H1 (cell line): ENCODE data around the gene PLXNA3. TPM values are rescaled to one million over a fixed set of nuclear protein-coding genes. Genes with fewer than 3 reads are reported as not detected.

Source experiments
- CTCF ChIA-PET: fragments of 300-600 bp; sonication (Branson Sonifier 250); formaldehyde crosslinking; loops from one replicate; lab custom pipeline; 2021; ENCODE audit not compliant: partially characterized antibody; lab: Charles Lee
- POLR2A ChIA-PET: fragments of 300-600 bp; sonication (Branson Sonifier 250); formaldehyde crosslinking; loops from one replicate; lab custom pipeline; 2021; ENCODE audit warnings: inconsistent platforms; ENCODE audit not compliant: partially characterized antibody; lab: Charles Lee
- DNase-seq, 2 experiments: peaks; one replicate each; pipeline versions ENCODE4 v3.0.0 to v3.0.0-alpha.2; 2010 to 2022; ENCODE audit warnings: low spot score in 2 of 2, low read depth in 1 of 2, mixed read lengths in 1 of 2
- FAIRE-seq: peaks from 2 replicates; lab custom pipeline; 2011; peaks lifted over from hg19 to GRCh38; lab: Jason Lieb, UNC
- H2AFZ ChIP-seq: 2 replicates; pipeline ENCODE4 v1.8.1; 2012; ENCODE audit warnings: low read length, inconsistent platforms
- H2AK5ac ChIP-seq: 2 replicates; pipeline ENCODE4 v1.6.1; 2013; ENCODE audit warnings: low read depth, low read length
- H2BK120ac ChIP-seq: replicated peaks from 2 replicates; pipeline ENCODE3; 2013; ENCODE audit warnings: low read depth, low read length, inconsistent platforms
- H2BK12ac ChIP-seq: 2 replicates; pipeline ENCODE4 v1.6.1; 2013; ENCODE audit warnings: low read depth, low read length
- H2BK15ac ChIP-seq: 2 replicates; pipeline ENCODE4 v1.6.1; 2013; ENCODE audit warnings: low read length
- H2BK20ac ChIP-seq: 2 replicates; pipeline ENCODE4 v1.6.1; 2013; ENCODE audit warnings: low read length
- H2BK5ac ChIP-seq: 2 replicates; pipeline ENCODE4 v1.6.1; 2013; ENCODE audit warnings: low read depth, low read length
- H3K14ac ChIP-seq: 2 replicates; pipeline ENCODE4 v1.6.1; 2013; ENCODE audit warnings: inconsistent platforms; ENCODE audit not compliant: insufficient read length
- H3K18ac ChIP-seq: 2 replicates; pipeline ENCODE4 v1.6.1; 2013; ENCODE audit warnings: low read length; ENCODE audit errors: extremely low read depth
- H3K23ac ChIP-seq: 2 replicates; pipeline ENCODE4 v1.6.1; 2013; ENCODE audit warnings: inconsistent platforms; ENCODE audit not compliant: insufficient read length
- H3K23me2 ChIP-seq: 2 replicates; pipeline ENCODE4 v1.6.1; 2013; ENCODE audit warnings: low read depth, low read length
- H3K27ac ChIP-seq: 2 replicates; pipeline ENCODE4 v1.6.1; 2011; ENCODE audit warnings: low read depth, low read length, inconsistent platforms
- H3K27me3 ChIP-seq, 4 experiments: replicated peaks in 1 of 4; 1 replicate in 1 of 4; 2 replicates in 3 of 4; pipeline versions ENCODE4 v1.6.1 to v1.8.1; 2011 to 2013; ENCODE audit warnings: low read length in 3 of 4, mild to moderate bottlenecking in 3 of 4, inconsistent platforms in 2 of 4, mixed read lengths in 2 of 4, moderate library complexity in 1 of 4; ENCODE audit not compliant: control insufficient read depth in 3 of 4, insufficient read depth in 3 of 4; ENCODE audit errors: extremely low read depth in 1 of 4
- H3K36me3 ChIP-seq, 4 experiments: 2 replicates each; pipeline versions ENCODE4 v1.6.1 to v1.8.1; 2011 to 2013; ENCODE audit warnings: mild to moderate bottlenecking in 4 of 4, low read length in 3 of 4, moderate library complexity in 2 of 4, control low read depth in 1 of 4, inconsistent platforms in 1 of 4; ENCODE audit not compliant: insufficient read depth in 4 of 4, control insufficient read depth in 2 of 4
- H3K4ac ChIP-seq: replicated peaks from 2 replicates; pipeline ENCODE3; 2013; ENCODE audit warnings: low read length, low read depth, mixed read lengths, inconsistent platforms; ENCODE audit not compliant: insufficient read length
- H3K4me1 ChIP-seq, 4 experiments: replicated peaks in 1 of 4; 1 replicate in 1 of 4; 2 replicates in 3 of 4; pipeline versions ENCODE4 v1.6.1 to v1.8.1; 2011 to 2013; ENCODE audit warnings: low read length in 3 of 4, inconsistent platforms in 2 of 4, mixed read lengths in 1 of 4; ENCODE audit not compliant: insufficient read depth in 4 of 4, control insufficient read depth in 3 of 4
- H3K4me2 ChIP-seq, 2 experiments: 2 replicates each; pipeline versions ENCODE4 v1.6.1 to v1.8.1; 2011 to 2013; ENCODE audit warnings: low read depth in 2 of 2, low read length in 2 of 2, control low read depth in 1 of 2, inconsistent platforms in 1 of 2, mild to moderate bottlenecking in 1 of 2; ENCODE audit not compliant: insufficient read depth in 1 of 2
- H3K4me3 ChIP-seq, 4 experiments: fragments of 200-600, 300-600 bp in 1 of 4; sonication (generic), shearing (Covaris generic), sonication (Bioruptor Twin) in 1 of 4; 2 replicates each; pipeline versions ENCODE4 v1.5.1 to v1.8.1; 2011 to 2016; ENCODE audit warnings: low read length in 4 of 4, low read depth in 3 of 4, control low read depth in 2 of 4, inconsistent platforms in 2 of 4, mild to moderate bottlenecking in 2 of 4, mixed read lengths in 1 of 4, moderate library complexity in 1 of 4; ENCODE audit not compliant: insufficient read depth in 2 of 4; ENCODE audit errors: extremely low read depth in 1 of 4
- H3K56ac ChIP-seq: replicated peaks from 2 replicates; pipeline ENCODE3; 2013; ENCODE audit warnings: low read depth, mild to moderate bottlenecking, mixed read lengths, low read length, inconsistent platforms; ENCODE audit not compliant: insufficient read length
- H3K79me1 ChIP-seq: 2 replicates; pipeline ENCODE4 v1.6.1; 2013; ENCODE audit warnings: low read depth, low read length, control low read depth
- H3K79me2 ChIP-seq, 2 experiments: 2 replicates each; pipeline versions ENCODE4 v1.6.1 to v1.8.1; 2012 to 2013; ENCODE audit warnings: low read length in 2 of 2, mild to moderate bottlenecking in 2 of 2, inconsistent platforms in 1 of 2; ENCODE audit not compliant: insufficient read depth in 2 of 2, control insufficient read depth in 1 of 2
- H3K9ac ChIP-seq, 4 experiments: replicated peaks in 1 of 4; 1 replicate in 1 of 4; 2 replicates in 3 of 4; pipeline versions ENCODE4 v1.6.1 to v1.8.1; 2011 to 2013; ENCODE audit warnings: low read depth in 3 of 4, low read length in 3 of 4, control low read depth in 2 of 4, mild to moderate bottlenecking in 2 of 4, moderate library complexity in 2 of 4, inconsistent platforms in 1 of 4; ENCODE audit errors: extremely low read depth in 1 of 4
- H3K9me3 ChIP-seq, 2 experiments: 2 replicates each; pipeline versions ENCODE4 v1.6.1 to v1.8.1; 2012 to 2013; ENCODE audit warnings: mild to moderate bottlenecking in 2 of 2, moderate library complexity in 2 of 2, control low read depth in 1 of 2, inconsistent platforms in 1 of 2, low read depth in 1 of 2, low read length in 1 of 2, mixed read lengths in 1 of 2; ENCODE audit not compliant: insufficient read depth in 2 of 2
- H4K20me1 ChIP-seq, 2 experiments: replicated peaks in 1 of 2; 2 replicates each; pipeline versions ENCODE3 to v1.8.1; 2011 to 2013; ENCODE audit warnings: inconsistent platforms in 2 of 2, low read length in 2 of 2, mild to moderate bottlenecking in 1 of 2; ENCODE audit not compliant: insufficient read depth in 2 of 2, control insufficient read depth in 1 of 2
- H4K5ac ChIP-seq: 2 replicates; pipeline ENCODE4 v1.6.1; 2013; ENCODE audit warnings: low read length, low read depth, mixed read lengths, inconsistent platforms; ENCODE audit not compliant: insufficient read length
- H4K8ac ChIP-seq: 2 replicates; pipeline ENCODE4 v1.8.0; 2013; ENCODE audit warnings: mild to moderate bottlenecking, moderate library complexity, low read length, inconsistent platforms; ENCODE audit not compliant: insufficient read depth; ENCODE audit errors: extremely low read depth
- H4K91ac ChIP-seq: replicated peaks from 2 replicates; pipeline ENCODE3; 2013; ENCODE audit warnings: low read length, mixed read lengths, inconsistent platforms; ENCODE audit not compliant: insufficient read length
- ATF2 ChIP-seq: IDR thresholded peaks from 2 replicates; pipeline ENCODE4 v1.6.1; 2012; ENCODE audit warnings: low read length, inconsistent platforms
- CHD1 ChIP-seq: IDR thresholded peaks from 2 replicates; pipeline ENCODE4 v1.6.1; 2012; ENCODE audit warnings: low read depth, low read length, improper control_type of control experiment
- CHD2 ChIP-seq: IDR thresholded peaks from 2 replicates; pipeline ENCODE4 v1.6.1; 2012; ENCODE audit warnings: low read length, improper control_type of control experiment
- JUN ChIP-seq: IDR thresholded peaks from 2 replicates; pipeline ENCODE4 v1.6.1; 2011; ENCODE audit warnings: low read depth, mild to moderate bottlenecking, improper control_type of control experiment, low read length
- POLR2AphosphoS5 ChIP-seq: IDR thresholded peaks from 2 replicates; pipeline ENCODE4 v1.6.1; 2011; ENCODE audit warnings: low read depth, low read length
- SIX5 ChIP-seq: IDR thresholded peaks from 2 replicates; pipeline ENCODE4 v1.6.1; 2011; ENCODE audit warnings: mild to moderate bottlenecking, low read depth, low read length
- SP1 ChIP-seq: IDR thresholded peaks from 2 replicates; pipeline ENCODE4 v1.6.1; 2011; ENCODE audit warnings: low read depth, low read length
- SP2 ChIP-seq: IDR thresholded peaks from 2 replicates; pipeline ENCODE4 v1.6.1; 2012; ENCODE audit warnings: mild to moderate bottlenecking, low read length, inconsistent platforms
- TAF1 ChIP-seq: IDR thresholded peaks from 2 replicates; pipeline ENCODE4 v1.6.1; 2011; ENCODE audit warnings: mild to moderate bottlenecking, low read depth, low read length
- TAF7 ChIP-seq: optimal IDR thresholded peaks from 2 replicates; pipeline ENCODE3; 2011; ENCODE audit warnings: low read depth, mild to moderate bottlenecking, inconsistent platforms, low read length, moderate library complexity, borderline replicate concordance
- YY1 ChIP-seq: IDR thresholded peaks from 2 replicates; pipeline ENCODE4 v1.6.1; 2011; ENCODE audit warnings: low read depth, mild to moderate bottlenecking, low read length
- WGBS, 2 experiments: shearing (Covaris generic) in 1 of 2; methylation state at CpG; one replicate each; pipeline versions ENCODE4 v1.1.6 to v1.1.7; 2013 to 2015; ENCODE audit warnings: low lambda C conversion rate in 2 of 2, mixed read lengths in 2 of 2, inconsistent platforms in 1 of 2, low coverage in 1 of 2, missing lambda C conversion rate in 1 of 2; ENCODE audit not compliant: insufficient replicate concordance in 2 of 2, insufficient coverage in 1 of 2, insufficient read length in 1 of 2; ENCODE audit errors: extremely low coverage in 1 of 2, missing lambda C conversion rate in 1 of 2; 5-methylcytosine and 5-hydroxymethylcytosine counted together
- polyA plus RNA-seq, 7 experiments: library from polyadenylated mRNA; depleted of rRNA in 3 of 7; stranded (reverse) in 5 of 7; unstranded in 2 of 7; fragments of >200 nt in 5 of 7; fragments of 200-250 nt in 2 of 7; gene quantifications; 1 replicate in 5 of 7; 2 replicates in 1 of 7; 4 replicates in 1 of 7; pipeline versions ENCODE4 v1.2.1 to v1.2.3, GENCODE V29; 2011 to 2013; ENCODE audit warnings: missing spikeins in 2 of 7, mixed read lengths in 2 of 7
- total RNA-seq: library from RNA; stranded (reverse); fragmentation: NEBNext Ultra II Directional; extraction: Animal tissue kit (Norgen Biotek cat#: 25700); gene quantifications from 2 replicates; pipeline ENCODE4 v1.2.1, GENCODE V29; 2021

The PLXNA3 gene
- total and polyA plus RNA-seq, 2 of the 8 experiments (the other 6 are each of a cell fraction or from before 2014, with no cell fraction given) = 10.7 to 18.2 TPM

GRCh38 chrX:154436983-154437752 is 20.9 kb upstream of the PLXNA3 start, which contains the start of gene GDI1:
TSS of gene GDI1 (plus strand) at chrX:154437154. CDS start at chrX:154437255, 101 bp downstream.
- Histone ChIP-seq H3K9ac (peak within 1 kb of the TSS; percentile 29 to 69 (median 59)), H2BK120ac (no peak within 1 kb of the TSS)

More at GRCh38 chrX:154436983-154437752, 20.9 kb upstream of the PLXNA3 start, which contains the start of gene GDI1:
- Histone ChIP-seq H2BK5ac (no peak within 1 kb of the TSS), H3K4ac (no peak within 1 kb of the TSS), H2AFZ (no peak within 1 kb of the TSS), H2AK5ac (no peak within 1 kb of the TSS), H3K79me2 (peaks cover 0 to 17% of the 10 kb centered on the region in 2 experiments; a peak in 2 of 4 replicates), H4K91ac (no peak within 1 kb of the TSS), H3K23me2 (peaks cover 2% of the 10 kb centered on the region; the same call in 1 of the 2 replicates), H2BK15ac (no peak within 1 kb of the TSS), H2BK20ac (no peak within 1 kb of the TSS), H3K27me3 (no peaks in the 10 kb centered on the region), H4K20me1 (peaks cover 0 to 13% of the 10 kb centered on the region in 2 experiments), H4K8ac (peak within 1 kb of the TSS; percentile 51; the same call in 1 of the 2 replicates), H3K4me3 (peak within 1 kb of the TSS; percentile 56 to 86 (median 66)), H2BK12ac (no peak within 1 kb of the TSS), H3K79me1 (no peaks in the 10 kb centered on the region), H3K14ac (no peak within 1 kb of the TSS), H3K4me2 (peak within 1 kb of the TSS; percentile 68 to 89), H3K18ac (peak within 1 kb of the TSS; percentile 62; the same call in 1 of the 2 replicates), H3K36me3 (peaks cover 0 to 32% (median 16%) of the 10 kb centered on the region in 4 experiments; a peak in 6 of 8 replicates), H3K23ac (no peak within 1 kb of the TSS), H3K56ac (no peak within 1 kb of the TSS), H3K9me3 (no peaks in the 10 kb centered on the region), H4K5ac (peak within 1 kb of the TSS; percentile 76), H3K4me1 (peaks cover 0 to 6% (median 4%) of the 10 kb centered on the region in 4 experiments; a peak in 6 of 7 replicates), H3K27ac (peak within 1 kb of the TSS; percentile 67; the same call in 1 of the 2 replicates)
- ChIA-PET CTCF (no interaction called here), POLR2A (interaction anchor here (1.0 to 2.6 kb wide), 2 partner anchors 12 to 90 kb away, joined by 3 to 9 read pairs; no protein-coding TSS in a partner anchor)
- DNase-seq = peak in 1 of 2 experiments; percentile 56
- FAIRE-seq = no peak
- 3% methylated on average over 12 of the region's 93 CpGs; no CpG with 5 or more reads in 1 of the 2 experiments for WGBS, 2 experiments
- TF ChIP-seq CHD1 (no peak), CHD2 (0 out of 2 replicates have a peak, but pooled peaks have one; percentile 34), TAF1 (peak; percentile 50; the same call in 1 of the 2 replicates), POLR2AphosphoS5 (no peak; the same call in 1 of the 2 replicates), SIX5 (no peak), ATF2 (no peak), SP1 (no peak), SP2 (no peak), YY1 (peak; percentile 85), TAF7 (no peak), JUN (no peak)
